ENCODE results near the gene TRIP13.

- TF ChIP-seq, protein P1, sequence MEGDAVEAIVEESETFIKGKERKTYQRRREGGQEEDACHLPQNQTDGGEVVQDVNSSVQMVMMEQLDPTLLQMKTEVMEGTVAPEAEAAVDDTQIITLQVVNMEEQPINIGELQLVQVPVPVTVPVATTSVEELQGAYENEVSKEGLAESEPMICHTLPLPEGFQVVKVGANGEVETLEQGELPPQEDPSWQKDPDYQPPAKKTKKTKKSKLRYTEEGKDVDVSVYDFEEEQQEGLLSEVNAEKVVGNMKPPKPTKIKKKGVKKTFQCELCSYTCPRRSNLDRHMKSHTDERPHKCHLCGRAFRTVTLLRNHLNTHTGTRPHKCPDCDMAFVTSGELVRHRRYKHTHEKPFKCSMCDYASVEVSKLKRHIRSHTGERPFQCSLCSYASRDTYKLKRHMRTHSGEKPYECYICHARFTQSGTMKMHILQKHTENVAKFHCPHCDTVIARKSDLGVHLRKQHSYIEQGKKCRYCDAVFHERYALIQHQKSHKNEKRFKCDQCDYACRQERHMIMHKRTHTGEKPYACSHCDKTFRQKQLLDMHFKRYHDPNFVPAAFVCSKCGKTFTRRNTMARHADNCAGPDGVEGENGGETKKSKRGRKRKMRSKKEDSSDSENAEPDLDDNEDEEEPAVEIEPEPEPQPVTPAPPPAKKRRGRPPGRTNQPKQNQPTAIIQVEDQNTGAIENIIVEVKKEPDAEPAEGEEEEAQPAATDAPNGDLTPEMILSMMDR (IDR thresholded peaks at IDR 0.05; ENCODE audit: low read depth, low read length, poor library complexity, severe bottlenecking), result no peak
- TF ChIP-seq EZH2phosphoT487 (IDR thresholded peaks at IDR 0.05; ENCODE audit: borderline replicate concordance, low read length), result no peak
Measured at GRCh38 chr5:966345-966710, 73.6 kb downstream of the TRIP13 start.
